ENCODE measurements around the gene IPO7.
"Not testable (repeated sequence)": the region's sequence is repeated elsewhere in the genome, so short reads cannot be mapped to it uniquely, and the experiment has no call there.

Gene IPO7

DNA sequence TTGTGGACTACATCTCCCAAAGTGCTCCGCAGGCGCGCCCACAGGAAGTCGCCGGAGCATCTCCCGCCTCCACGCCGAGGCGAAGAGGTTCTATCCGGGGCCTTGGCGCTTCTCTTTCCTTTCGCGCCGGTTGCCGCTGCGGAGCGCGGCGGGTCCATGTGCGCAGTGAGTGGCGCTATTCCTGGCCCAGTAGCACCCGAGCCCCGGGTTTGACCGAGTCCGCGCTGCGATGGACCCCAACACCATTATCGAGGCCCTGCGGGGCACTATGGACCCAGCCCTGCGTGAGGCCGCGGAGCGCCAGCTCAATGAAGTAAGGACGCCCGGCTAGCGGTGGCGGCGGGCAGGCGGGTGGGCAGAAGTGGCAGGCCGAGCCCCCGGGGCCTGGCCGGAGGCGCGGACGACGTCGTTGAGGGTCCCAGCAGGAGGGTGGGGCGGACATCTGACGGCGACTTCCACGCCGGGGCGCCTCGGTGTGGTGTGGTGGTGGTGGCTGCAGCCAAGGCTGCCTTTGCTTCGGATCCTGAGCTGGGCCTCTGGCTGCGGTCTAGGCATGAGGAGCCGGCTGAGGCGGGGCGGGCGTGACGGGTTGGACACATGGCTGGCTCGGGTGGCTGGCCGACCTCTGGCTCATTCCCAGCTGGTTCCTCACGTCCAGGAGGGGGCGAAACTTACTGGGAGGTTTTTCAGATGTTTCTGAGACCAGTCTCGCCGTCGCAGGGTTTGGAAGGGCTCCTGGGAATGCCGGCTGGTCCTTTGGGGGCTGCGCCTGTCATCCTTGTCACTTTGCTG is at the start of gene IPO7:
TSS of gene IPO7 (plus strand) at position 118 of the 792 bp plus-strand sequence. CDS start at position 230, 112 bp downstream.
- Histone ChIP-seq H3K36me3 (ENCODE audit: control insufficient read depth, insufficient read depth, low read length) (peaks cover 3% of the 10 kb centered on the region), H3K4me3 (ENCODE audit: low read depth, low read length) (peak within 1 kb of the TSS; percentile 99), H3K4me1 (ENCODE audit: control insufficient read depth, insufficient read depth, low read length) (no peaks in the 10 kb centered on the region), H3K9me3 (ENCODE audit: control insufficient read depth, insufficient read depth, low read length) (no peaks in the 10 kb centered on the region), H3K9ac (ENCODE audit: low read depth, low read length) (peak within 1 kb of the TSS; percentile 97), H3K27me3 (ENCODE audit: control insufficient read depth, insufficient read depth, low read length) (no peaks in the 10 kb centered on the region)

DNA sequence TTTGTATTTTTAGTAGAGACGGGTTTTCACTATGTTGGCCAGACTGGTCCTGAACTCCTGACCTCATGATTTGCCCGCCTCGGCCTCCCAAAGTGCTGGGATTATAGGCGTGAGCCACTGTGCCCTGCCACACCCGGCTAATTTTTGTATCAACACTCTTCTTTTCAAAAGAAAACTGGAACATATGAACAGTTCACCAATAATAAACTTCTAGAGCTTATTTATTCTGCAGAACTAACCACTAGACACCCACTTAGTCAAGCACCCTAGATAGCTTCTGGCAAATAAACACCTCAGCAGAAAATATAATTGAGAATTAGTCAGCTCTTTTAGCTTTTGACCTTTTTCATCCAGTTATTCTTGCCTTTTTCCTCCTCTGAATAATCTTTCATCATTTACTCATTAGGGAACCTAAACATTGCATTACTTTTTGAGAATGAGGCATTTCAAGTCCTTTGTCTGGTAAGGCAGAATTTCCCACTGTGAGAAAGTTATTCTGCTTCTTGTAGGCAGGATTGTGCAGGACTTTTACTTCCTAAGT is 42.7 kb upstream of the IPO7 start:
- H3K27me3 ChIP-seq (ENCODE audit: control insufficient read depth, insufficient read depth, low read length): no peaks in the 10 kb centered on the region

DNA sequence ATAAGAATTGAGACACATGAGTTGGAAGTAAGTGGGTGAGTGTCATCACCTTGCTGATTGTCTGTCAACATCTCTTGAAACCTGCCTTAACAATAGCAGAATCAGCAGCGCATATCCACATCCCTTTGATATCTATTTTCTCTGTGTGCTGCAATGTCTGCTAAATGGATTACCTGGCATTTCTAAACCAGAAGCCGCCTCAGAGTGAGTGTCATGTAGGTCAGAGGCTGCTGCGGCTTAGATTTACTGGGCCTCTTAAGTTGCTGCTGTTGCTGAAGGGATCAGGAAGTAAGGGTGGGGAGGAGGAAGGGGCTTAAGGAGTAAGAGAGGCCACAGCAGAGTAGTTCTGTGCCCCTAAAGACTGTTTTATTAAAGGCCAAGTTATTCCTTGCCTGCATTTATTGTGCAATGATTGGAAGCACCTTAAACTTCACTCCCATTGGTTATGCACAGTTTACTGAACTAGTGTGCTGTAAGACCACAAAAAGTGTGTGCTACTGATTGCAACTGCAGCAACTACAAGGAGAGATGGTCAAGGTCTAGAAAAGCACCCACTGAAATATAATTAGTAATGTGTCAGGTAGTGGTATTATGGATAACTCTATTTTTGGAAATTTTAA is 40.3 kb upstream of the IPO7 start:
- Histone ChIP-seq H3K27me3 (ENCODE audit: control insufficient read depth, insufficient read depth, low read length) (no peaks in the 10 kb centered on the region), H3K9ac (ENCODE audit: low read depth, low read length) (no peak overlapping the region), H3K4me1 (ENCODE audit: control insufficient read depth, insufficient read depth, low read length) (peaks cover 16% of the 10 kb centered on the region), H3K36me3 (ENCODE audit: control insufficient read depth, insufficient read depth, low read length) (no peaks in the 10 kb centered on the region), H3K9me3 (ENCODE audit: control insufficient read depth, insufficient read depth, low read length) (no peaks in the 10 kb centered on the region), H3K4me3 (ENCODE audit: low read depth, low read length) (no peak overlapping the region)

More for the DNA sequence above, 42.7 kb upstream of the IPO7 start:
- Histone ChIP-seq H3K4me3 (ENCODE audit: low read depth, low read length) (no peak overlapping the region), H3K4me1 (ENCODE audit: control insufficient read depth, insufficient read depth, low read length) (peaks cover 3% of the 10 kb centered on the region), H3K36me3 (ENCODE audit: control insufficient read depth, insufficient read depth, low read length) (no peaks in the 10 kb centered on the region), H3K9ac (ENCODE audit: low read depth, low read length) (no peak overlapping the region), H3K9me3 (ENCODE audit: control insufficient read depth, insufficient read depth, low read length) (no peaks in the 10 kb centered on the region)

DNA sequence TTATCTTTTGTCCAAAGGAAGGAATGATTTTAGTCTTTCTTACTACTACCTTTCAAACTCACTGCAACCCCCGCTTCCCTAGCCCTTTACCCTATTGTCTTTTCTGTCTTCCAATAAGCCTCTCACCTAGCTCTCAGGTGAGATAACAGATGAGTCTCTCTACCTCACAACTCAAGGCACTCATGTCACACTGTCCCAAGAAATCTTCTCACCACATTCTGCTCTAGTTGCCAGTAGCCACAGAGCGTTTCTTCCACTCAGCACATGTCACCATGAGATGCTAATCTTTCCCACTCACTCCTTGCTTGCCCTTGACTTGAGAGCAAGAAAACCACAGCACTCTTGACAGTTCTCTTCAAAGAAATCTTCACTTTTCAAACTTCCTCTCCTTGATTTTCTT is 37.4 kb upstream of the IPO7 start:
- Histone ChIP-seq H3K4me1 (ENCODE audit: control insufficient read depth, insufficient read depth, low read length) (peaks cover 16% of the 10 kb centered on the region), H3K9ac (ENCODE audit: low read depth, low read length) (no peak overlapping the region), H3K4me3 (ENCODE audit: low read depth, low read length) (no peak overlapping the region), H3K27me3 (ENCODE audit: control insufficient read depth, insufficient read depth, low read length) (no peaks in the 10 kb centered on the region), H3K36me3 (ENCODE audit: control insufficient read depth, insufficient read depth, low read length) (no peaks in the 10 kb centered on the region), H3K9me3 (ENCODE audit: control insufficient read depth, insufficient read depth, low read length) (no peaks in the 10 kb centered on the region)

DNA sequence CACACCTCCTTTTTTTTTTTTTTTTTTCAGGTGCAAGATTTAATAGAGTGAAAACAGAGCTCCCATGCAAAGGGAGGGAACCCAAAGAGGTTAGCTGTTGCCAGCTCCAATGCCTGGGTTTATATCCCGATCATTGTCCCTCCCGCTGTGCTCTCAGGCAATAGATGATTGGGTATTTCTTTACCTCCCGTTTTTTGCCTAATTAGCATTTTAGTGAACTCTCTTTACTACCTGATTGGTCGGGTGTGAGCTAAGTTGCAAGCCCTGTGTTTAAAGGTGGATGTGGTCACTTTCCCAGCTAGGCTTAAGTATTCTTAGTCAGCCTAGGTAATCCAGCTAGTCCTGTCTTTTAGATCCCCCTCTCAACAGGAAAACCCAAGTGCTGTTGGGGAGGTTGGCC is 36.7 kb upstream of the IPO7 start:
- peak overlapping the region; percentile 8 for H3K4me3 ChIP-seq (ENCODE audit: low read depth, low read length)

DNA sequence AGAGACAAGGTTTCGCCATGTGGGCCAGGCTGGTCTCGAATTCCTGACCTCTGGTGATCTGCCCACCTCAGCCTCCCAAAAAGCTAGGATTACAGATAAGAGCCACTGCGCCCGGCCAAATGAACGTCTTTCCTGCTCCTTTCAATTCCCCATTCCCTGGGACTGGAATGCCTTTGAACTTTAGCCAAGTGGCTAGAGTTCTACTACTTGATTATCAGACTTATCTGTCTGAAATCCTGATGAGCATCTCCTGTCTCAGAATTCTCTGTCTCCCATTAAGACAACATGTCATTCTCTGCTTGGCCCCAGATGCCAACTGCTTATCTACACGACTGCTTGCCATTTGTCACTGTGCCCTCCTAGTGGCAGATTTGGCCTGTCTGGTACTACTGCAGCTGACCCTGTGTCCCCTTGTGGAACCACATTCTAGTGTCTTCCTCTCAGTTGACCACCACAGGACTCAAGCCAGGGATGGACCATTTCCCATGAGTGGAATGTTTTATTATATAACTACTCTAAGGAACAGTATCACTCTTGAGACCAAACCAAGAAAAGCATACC is 33.1 kb upstream of the IPO7 start:
- Histone ChIP-seq H3K4me3 (ENCODE audit: low read depth, low read length) (no peak overlapping the region), H3K4me1 (ENCODE audit: control insufficient read depth, insufficient read depth, low read length) (peaks cover 16% of the 10 kb centered on the region), H3K27me3 (ENCODE audit: control insufficient read depth, insufficient read depth, low read length) (no peaks in the 10 kb centered on the region), H3K9ac (ENCODE audit: low read depth, low read length) (no peak overlapping the region), H3K9me3 (ENCODE audit: control insufficient read depth, insufficient read depth, low read length) (no peaks in the 10 kb centered on the region), H3K36me3 (ENCODE audit: control insufficient read depth, insufficient read depth, low read length) (no peaks in the 10 kb centered on the region)

More for the DNA sequence above, 36.7 kb upstream of the IPO7 start:
- H3K4me1 ChIP-seq (ENCODE audit: control insufficient read depth, insufficient read depth, low read length): peaks cover 16% of the 10 kb centered on the region
- not testable (repeated sequence) for H3K9ac ChIP-seq (ENCODE audit: low read depth, low read length); H3K9me3 ChIP-seq (ENCODE audit: control insufficient read depth, insufficient read depth, low read length); H3K36me3 ChIP-seq (ENCODE audit: control insufficient read depth, insufficient read depth, low read length); H3K27me3 ChIP-seq (ENCODE audit: control insufficient read depth, insufficient read depth, low read length)

DNA sequence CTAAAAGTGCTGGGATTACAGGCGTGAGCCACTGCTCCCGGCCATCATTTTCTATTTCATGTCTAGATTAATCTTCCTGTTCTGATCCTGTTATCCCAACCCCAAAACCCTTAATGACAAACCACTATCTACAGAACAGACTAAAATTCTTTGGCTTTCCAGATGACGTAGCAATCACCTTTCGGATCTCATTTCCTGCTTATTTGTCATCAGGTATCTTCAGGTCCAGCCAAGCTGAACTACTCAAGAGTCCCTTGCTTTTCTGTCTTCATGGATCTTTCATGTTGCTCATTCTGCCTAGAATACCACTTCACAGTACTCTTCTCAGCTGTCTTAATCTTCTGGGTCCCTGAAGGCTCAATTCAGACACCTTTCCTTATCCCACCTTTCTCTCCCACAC is 27.4 kb upstream of the IPO7 start:
- H3K36me3 ChIP-seq (ENCODE audit: control insufficient read depth, insufficient read depth, low read length): no peaks in the 10 kb centered on the region
- no peak overlapping the region for H3K9ac ChIP-seq (ENCODE audit: low read depth, low read length)
- H3K4me1 ChIP-seq (ENCODE audit: control insufficient read depth, insufficient read depth, low read length): no peaks in the 10 kb centered on the region
- H3K9me3 ChIP-seq (ENCODE audit: control insufficient read depth, insufficient read depth, low read length): no peaks in the 10 kb centered on the region
- H3K4me3 ChIP-seq (ENCODE audit: low read depth, low read length): no peak overlapping the region
- no peaks in the 10 kb centered on the region for H3K27me3 ChIP-seq (ENCODE audit: control insufficient read depth, insufficient read depth, low read length)

DNA sequence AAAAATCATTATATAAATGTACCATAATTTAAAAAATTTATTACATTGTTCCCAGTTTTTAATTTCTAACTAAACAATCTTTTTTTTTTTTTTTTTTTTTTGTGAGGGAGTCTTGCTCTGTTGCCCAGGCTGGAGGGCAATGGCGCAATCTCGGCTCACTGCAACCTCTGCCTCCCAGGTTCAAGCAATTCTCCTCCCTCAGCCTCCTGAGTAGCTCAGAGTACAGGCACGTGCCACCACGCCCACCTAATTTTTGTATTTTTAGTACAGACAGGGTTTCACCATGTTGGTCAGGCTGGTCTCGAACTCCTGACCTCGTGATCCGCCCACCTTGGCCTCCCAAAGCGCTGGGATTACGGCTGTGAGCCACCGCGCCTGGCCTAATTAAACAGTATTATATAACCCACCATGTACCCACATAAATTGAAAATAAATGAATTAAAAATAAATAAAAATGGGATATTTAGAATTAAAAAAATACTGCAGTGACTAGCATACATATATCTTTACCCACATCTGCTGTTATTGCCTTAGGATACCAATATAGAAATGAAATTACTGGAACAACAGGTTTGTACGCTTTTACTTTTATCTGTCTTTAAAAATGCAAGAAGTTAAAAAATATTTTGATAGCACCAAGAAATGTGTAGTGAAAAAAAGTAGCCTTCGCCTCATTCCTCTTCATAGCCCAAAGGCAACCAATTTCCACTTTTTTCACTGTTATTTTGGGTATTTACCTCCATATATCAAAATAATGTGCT is 23.4 kb upstream of the IPO7 start:
- H3K4me1 ChIP-seq (ENCODE audit: control insufficient read depth, insufficient read depth, low read length); H3K9ac ChIP-seq (ENCODE audit: low read depth, low read length); H3K9me3 ChIP-seq (ENCODE audit: control insufficient read depth, insufficient read depth, low read length); H3K4me3 ChIP-seq (ENCODE audit: low read depth, low read length); H3K36me3 ChIP-seq (ENCODE audit: control insufficient read depth, insufficient read depth, low read length); H3K27me3 ChIP-seq (ENCODE audit: control insufficient read depth, insufficient read depth, low read length): not testable (repeated sequence)

DNA sequence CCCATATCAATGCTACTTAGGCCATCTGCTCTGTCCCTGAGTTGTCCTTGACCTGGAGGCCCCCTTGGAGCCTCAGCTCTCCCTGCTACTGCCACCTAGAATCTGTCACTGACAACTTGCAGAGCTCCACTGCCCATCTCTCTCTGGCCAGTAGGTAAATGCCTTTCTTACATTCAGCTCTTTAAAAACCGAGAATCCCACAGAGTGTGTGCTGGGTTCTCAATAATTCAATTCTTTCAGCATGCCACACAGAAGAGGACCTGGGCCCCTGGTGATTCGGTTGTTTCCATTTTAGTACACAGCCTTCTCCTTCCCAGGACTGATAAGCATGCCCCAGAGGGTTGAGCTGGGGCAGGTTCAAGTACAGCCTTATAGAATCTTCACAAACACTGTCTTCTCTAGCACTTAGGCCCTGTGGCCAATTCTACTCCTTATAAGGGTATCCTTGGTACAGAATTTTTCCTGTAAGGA is 22.0 kb upstream of the IPO7 start:
- no peak overlapping the region for H3K4me3 ChIP-seq (ENCODE audit: low read depth, low read length)

DNA sequence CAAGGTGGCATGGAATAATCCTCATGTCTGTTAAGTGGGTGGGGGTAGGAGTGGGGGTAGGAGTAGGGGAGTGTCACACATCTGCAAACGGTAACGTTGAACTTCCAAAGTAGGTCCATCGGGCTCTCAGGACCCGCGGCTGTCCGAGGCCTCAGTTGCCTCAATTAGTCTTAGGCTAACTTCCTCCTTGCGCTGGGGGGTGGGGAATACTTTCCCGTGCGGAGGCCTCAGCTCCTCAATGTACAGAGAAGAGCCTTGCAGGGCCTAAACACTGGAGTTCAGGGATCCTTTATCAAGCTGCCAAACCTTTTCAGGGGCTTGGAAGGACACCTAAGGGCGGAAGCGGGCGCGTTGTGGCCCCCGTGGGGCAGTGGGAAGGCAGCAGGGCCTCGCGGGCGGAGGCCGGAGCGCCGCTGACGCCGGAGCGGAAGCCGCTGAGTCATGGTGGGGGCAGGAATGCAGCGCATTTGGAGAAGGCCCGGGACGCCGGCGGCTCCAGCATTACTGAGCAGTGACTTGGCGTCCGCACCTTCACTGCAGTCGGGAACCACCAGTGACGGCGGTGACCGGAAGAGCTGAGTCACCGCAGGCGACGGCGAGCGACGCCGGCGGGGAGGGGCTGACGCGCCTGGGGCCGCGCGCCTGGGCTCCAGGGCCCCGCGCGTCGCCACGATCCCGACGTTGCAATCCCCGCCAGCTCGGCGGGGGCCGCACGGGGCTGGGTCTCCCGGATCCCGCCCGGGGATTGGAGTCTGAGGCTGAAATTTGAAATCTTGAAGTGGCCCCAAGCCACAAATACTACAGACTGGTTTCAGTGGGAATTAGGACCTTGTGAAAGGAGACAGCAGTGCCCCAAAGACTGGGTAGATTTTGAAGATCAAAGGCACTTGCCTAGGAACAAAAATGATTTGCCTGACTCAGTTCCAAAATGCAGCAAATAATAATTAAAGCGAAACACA is 20.2 kb upstream of the IPO7 start:
- H3K9me3 ChIP-seq (ENCODE audit: control insufficient read depth, insufficient read depth, low read length): no peaks in the 10 kb centered on the region

More for the DNA sequence above, 22.0 kb upstream of the IPO7 start:
- Histone ChIP-seq H3K4me1 (ENCODE audit: control insufficient read depth, insufficient read depth, low read length) (peaks cover 2% of the 10 kb centered on the region), H3K27me3 (ENCODE audit: control insufficient read depth, insufficient read depth, low read length) (no peaks in the 10 kb centered on the region), H3K36me3 (ENCODE audit: control insufficient read depth, insufficient read depth, low read length) (no peaks in the 10 kb centered on the region), H3K9me3 (ENCODE audit: control insufficient read depth, insufficient read depth, low read length) (no peaks in the 10 kb centered on the region), H3K9ac (ENCODE audit: low read depth, low read length) (peak overlapping the region; percentile 24)

More for the DNA sequence above, 20.2 kb upstream of the IPO7 start:
- Histone ChIP-seq H3K9ac (ENCODE audit: low read depth, low read length) (peak overlapping the region; percentile 97), H3K4me1 (ENCODE audit: control insufficient read depth, insufficient read depth, low read length) (peaks cover 2% of the 10 kb centered on the region), H3K36me3 (ENCODE audit: control insufficient read depth, insufficient read depth, low read length) (no peaks in the 10 kb centered on the region), H3K27me3 (ENCODE audit: control insufficient read depth, insufficient read depth, low read length) (no peaks in the 10 kb centered on the region), H3K4me3 (ENCODE audit: low read depth, low read length) (peak overlapping the region; percentile 69)

All from iPS-15b (cell line).